WTC11 (cell line): ENCODE measurements around the gene GNG13.

ENCODE experiments used
- CREM ChIP-seq: sonication (generic); formaldehyde crosslinking; IDR thresholded peaks from 2 replicates; pipeline ENCODE4 v1.8.1; 2022; ENCODE audit warnings: mild to moderate bottlenecking, missing genetic modification reagents, moderate library complexity
- MYBL2 ChIP-seq: sonication (generic); formaldehyde crosslinking; IDR thresholded peaks from 2 replicates; pipeline ENCODE4 v1.8.1; 2023; ENCODE audit warnings: mild to moderate bottlenecking, moderate library complexity, missing genetic modification reagents
- NR2C2 ChIP-seq: sonication (generic); formaldehyde crosslinking; IDR thresholded peaks from 2 replicates; pipeline ENCODE4 v1.8.0; 2022; ENCODE audit warnings: mild to moderate bottlenecking, missing genetic modification reagents
- ZNF423 ChIP-seq: fragments of 250-450 bp; sonication (Bioruptor Pico); IDR thresholded peaks from 2 replicates; pipeline ENCODE4 v2.1.2; 2022; ENCODE audit warnings: mild to moderate bottlenecking, moderate library complexity
- TF ChIP-seq, protein P1 (sequence below): sonication (generic); formaldehyde crosslinking; IDR thresholded peaks from 2 replicates; pipeline ENCODE4 v1.8.1; 2022; ENCODE audit warnings: low read depth, mild to moderate bottlenecking, moderate library complexity, missing genetic modification reagents, borderline replicate concordance
- TF ChIP-seq, protein P2 (sequence below): fragments of 200-600 bp; IDR thresholded peaks from 2 replicates; pipeline ENCODE4 v1.8.0; 2022; ENCODE audit warnings: antibody characterized with exemption
- TF ChIP-seq, protein P3 (sequence below): fragments of 250-450 bp; sonication (Bioruptor Pico); IDR thresholded peaks from 2 replicates; pipeline ENCODE4 v1.9.0; 2021; ENCODE audit warnings: mild to moderate bottlenecking
- TF ChIP-seq, protein P4 (sequence below): sonication (generic); formaldehyde crosslinking; IDR thresholded peaks from 2 replicates; pipeline ENCODE4 v1.8.1; 2023; ENCODE audit warnings: mild to moderate bottlenecking, missing genetic modification reagents, moderate library complexity

DNA sequence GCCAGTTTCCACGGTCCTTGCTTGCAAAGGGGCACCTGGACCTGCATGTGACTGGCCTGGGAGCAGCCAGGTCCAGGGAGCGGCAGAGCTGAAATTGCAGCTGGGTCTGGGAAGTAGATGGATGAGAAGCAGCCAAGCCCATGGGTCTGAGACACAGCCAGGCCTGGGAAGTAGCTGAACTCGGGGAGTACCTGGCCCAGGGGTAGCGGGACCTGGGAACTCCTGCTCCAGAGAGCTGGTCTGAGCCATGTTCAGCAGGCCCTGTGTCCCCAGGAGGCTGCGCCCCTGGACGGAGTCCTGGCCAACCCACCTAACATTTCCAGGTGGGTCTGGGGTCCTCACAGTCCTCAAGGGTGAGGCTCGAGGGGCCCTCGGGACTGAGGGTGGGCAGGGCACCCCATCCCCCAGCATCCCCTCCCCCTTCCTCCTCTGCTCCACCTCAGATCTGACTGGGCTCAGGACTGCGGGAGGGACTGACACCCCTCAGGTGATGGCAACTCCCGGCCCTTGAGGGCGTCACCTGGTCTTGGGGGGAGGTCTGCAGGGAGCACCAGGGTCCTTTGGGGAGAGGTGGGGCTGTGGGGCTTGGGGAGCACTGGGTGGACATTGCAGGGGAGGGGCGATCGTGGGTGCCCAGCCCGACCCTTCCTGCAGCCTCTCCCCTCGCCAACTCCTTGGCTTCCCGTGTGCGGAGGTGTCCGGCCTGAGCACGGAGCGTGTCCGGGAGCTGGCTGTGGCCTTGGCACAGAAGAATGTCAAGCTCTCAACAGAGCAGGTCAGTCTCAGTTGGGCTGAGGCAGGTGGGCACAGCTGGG lies 37.0 kb downstream of the GNG13 start:
- TF ChIP-seq, protein P1, sequence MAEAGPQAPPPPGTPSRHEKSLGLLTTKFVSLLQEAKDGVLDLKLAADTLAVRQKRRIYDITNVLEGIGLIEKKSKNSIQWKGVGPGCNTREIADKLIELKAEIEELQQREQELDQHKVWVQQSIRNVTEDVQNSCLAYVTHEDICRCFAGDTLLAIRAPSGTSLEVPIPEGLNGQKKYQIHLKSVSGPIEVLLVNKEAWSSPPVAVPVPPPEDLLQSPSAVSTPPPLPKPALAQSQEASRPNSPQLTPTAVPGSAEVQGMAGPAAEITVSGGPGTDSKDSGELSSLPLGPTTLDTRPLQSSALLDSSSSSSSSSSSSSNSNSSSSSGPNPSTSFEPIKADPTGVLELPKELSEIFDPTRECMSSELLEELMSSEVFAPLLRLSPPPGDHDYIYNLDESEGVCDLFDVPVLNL (CRISPR knock-in tag), result no peak
- TF ChIP-seq MYBL2 (CRISPR knock-in tag) (no peak), NR2C2 (CRISPR knock-in tag) (no peak), CREM (no peak), ZNF423 (no peak)
- TF ChIP-seq, protein P2, sequence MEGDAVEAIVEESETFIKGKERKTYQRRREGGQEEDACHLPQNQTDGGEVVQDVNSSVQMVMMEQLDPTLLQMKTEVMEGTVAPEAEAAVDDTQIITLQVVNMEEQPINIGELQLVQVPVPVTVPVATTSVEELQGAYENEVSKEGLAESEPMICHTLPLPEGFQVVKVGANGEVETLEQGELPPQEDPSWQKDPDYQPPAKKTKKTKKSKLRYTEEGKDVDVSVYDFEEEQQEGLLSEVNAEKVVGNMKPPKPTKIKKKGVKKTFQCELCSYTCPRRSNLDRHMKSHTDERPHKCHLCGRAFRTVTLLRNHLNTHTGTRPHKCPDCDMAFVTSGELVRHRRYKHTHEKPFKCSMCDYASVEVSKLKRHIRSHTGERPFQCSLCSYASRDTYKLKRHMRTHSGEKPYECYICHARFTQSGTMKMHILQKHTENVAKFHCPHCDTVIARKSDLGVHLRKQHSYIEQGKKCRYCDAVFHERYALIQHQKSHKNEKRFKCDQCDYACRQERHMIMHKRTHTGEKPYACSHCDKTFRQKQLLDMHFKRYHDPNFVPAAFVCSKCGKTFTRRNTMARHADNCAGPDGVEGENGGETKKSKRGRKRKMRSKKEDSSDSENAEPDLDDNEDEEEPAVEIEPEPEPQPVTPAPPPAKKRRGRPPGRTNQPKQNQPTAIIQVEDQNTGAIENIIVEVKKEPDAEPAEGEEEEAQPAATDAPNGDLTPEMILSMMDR, result no peak
- TF ChIP-seq, protein P3, sequence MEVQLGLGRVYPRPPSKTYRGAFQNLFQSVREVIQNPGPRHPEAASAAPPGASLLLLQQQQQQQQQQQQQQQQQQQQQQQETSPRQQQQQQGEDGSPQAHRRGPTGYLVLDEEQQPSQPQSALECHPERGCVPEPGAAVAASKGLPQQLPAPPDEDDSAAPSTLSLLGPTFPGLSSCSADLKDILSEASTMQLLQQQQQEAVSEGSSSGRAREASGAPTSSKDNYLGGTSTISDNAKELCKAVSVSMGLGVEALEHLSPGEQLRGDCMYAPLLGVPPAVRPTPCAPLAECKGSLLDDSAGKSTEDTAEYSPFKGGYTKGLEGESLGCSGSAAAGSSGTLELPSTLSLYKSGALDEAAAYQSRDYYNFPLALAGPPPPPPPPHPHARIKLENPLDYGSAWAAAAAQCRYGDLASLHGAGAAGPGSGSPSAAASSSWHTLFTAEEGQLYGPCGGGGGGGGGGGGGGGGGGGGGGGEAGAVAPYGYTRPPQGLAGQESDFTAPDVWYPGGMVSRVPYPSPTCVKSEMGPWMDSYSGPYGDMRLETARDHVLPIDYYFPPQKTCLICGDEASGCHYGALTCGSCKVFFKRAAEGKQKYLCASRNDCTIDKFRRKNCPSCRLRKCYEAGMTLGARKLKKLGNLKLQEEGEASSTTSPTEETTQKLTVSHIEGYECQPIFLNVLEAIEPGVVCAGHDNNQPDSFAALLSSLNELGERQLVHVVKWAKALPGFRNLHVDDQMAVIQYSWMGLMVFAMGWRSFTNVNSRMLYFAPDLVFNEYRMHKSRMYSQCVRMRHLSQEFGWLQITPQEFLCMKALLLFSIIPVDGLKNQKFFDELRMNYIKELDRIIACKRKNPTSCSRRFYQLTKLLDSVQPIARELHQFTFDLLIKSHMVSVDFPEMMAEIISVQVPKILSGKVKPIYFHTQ (CRISPR knock-in tag), result no peak
- TF ChIP-seq, protein P4, sequence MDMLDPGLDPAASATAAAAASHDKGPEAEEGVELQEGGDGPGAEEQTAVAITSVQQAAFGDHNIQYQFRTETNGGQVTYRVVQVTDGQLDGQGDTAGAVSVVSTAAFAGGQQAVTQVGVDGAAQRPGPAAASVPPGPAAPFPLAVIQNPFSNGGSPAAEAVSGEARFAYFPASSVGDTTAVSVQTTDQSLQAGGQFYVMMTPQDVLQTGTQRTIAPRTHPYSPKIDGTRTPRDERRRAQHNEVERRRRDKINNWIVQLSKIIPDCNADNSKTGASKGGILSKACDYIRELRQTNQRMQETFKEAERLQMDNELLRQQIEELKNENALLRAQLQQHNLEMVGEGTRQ (CRISPR knock-in tag), result no peak
